ENCODE results near the gene SCRN1.

Gene SCRN1

GRCh38 chr7:29970158-29970557 lies 19.4 kb downstream of the SCRN1 start:
- H3K18ac ChIP-seq (ENCODE audit: low read length): no peak overlapping the region
- DNase-seq (ENCODE audit: low spot score): no peak
- no peak overlapping the region for H3K27ac ChIP-seq (replicated peaks; ENCODE audit: low read length)

GRCh38 chr7:29969738-29970137 lies 19.9 kb downstream of the SCRN1 start:
- Histone ChIP-seq H3K4me1 (ENCODE audit: control insufficient read depth in 2 of 2, insufficient read depth in 1 of 2, low read depth in 1 of 2, low read length in 2 of 2) (peaks cover 11 to 13% of the 10 kb centered on the region in 2 donors), H3K36me3 (replicated peaks in 1 of 2; ENCODE audit: control insufficient read depth in 2 of 2, insufficient read depth in 2 of 2, low read length in 2 of 2) (peaks cover 2 to 42% of the 10 kb centered on the region in 2 donors), H4K91ac (ENCODE audit: low read depth, low read length, poor library complexity) (no peak overlapping the region), H3K4me2 (ENCODE audit: insufficient read depth, low read length, poor library complexity, severe bottlenecking) (no peak overlapping the region), H3K27ac (replicated peaks; ENCODE audit: low read length) (no peak overlapping the region), H3K79me1 (ENCODE audit: low read depth, low read length) (no peaks in the 10 kb centered on the region), H3K4me3 (ENCODE audit: low read length in 2 of 2) (no peak overlapping the region), H2BK5ac (ENCODE audit: low read length) (no peak overlapping the region), H3K27me3 (ENCODE audit: control insufficient read depth in 3 of 3, insufficient read depth in 3 of 3, low read depth in 1 of 3, low read length in 3 of 3) (no peaks in the 10 kb centered on the region), H2AK5ac (ENCODE audit: low read depth, low read length) (no peak overlapping the region), H2AFZ (ENCODE audit: low read length) (no peak overlapping the region), H3K9me3 (replicated peaks in 1 of 2; ENCODE audit: control insufficient read depth in 2 of 2, insufficient read depth in 1 of 2, low read depth in 1 of 2, low read length in 2 of 2) (peaks cover 0 to 20% of the 10 kb centered on the region in 2 donors), H4K8ac (ENCODE audit: low read depth, low read length) (no peak overlapping the region), H3K23ac (ENCODE audit: low read depth, low read length, poor library complexity) (no peak overlapping the region), H3K4ac (ENCODE audit: low read length) (no peak overlapping the region), H3K18ac (ENCODE audit: low read length) (no peak overlapping the region), H3K14ac (ENCODE audit: low read length) (no peak overlapping the region), H2BK15ac (ENCODE audit: low read length) (no peak overlapping the region), H3K9ac (ENCODE audit: low read depth, low read length, poor library complexity) (no peak overlapping the region), H2BK12ac (ENCODE audit: low read length) (no peak overlapping the region), H2BK120ac (ENCODE audit: low read depth, low read length) (no peak overlapping the region)
- DNase-seq (ENCODE audit: low spot score): no peak
- WGBS, 2 donors (ENCODE audit: extremely low coverage in 2 of 2, insufficient read length in 2 of 2, insufficient replicate concordance in 1 of 2): no CpG with 5 or more reads among the region's 2 CpGs

More at GRCh38 chr7:29970158-29970557, 19.4 kb downstream of the SCRN1 start:
- Histone ChIP-seq H2BK12ac (ENCODE audit: low read length) (no peak overlapping the region), H2BK15ac (ENCODE audit: low read length) (no peak overlapping the region), H3K14ac (ENCODE audit: low read length) (no peak overlapping the region), H3K36me3 (replicated peaks in 1 of 2; ENCODE audit: control insufficient read depth in 2 of 2, insufficient read depth in 2 of 2, low read length in 2 of 2) (peaks cover 2 to 39% of the 10 kb centered on the region in 2 donors), H2BK5ac (ENCODE audit: low read length) (no peak overlapping the region), H3K23ac (ENCODE audit: low read depth, low read length, poor library complexity) (no peak overlapping the region), H4K91ac (ENCODE audit: low read depth, low read length, poor library complexity) (no peak overlapping the region), H3K79me1 (ENCODE audit: low read depth, low read length) (no peaks in the 10 kb centered on the region), H3K9me3 (replicated peaks in 1 of 2; ENCODE audit: control insufficient read depth in 2 of 2, insufficient read depth in 1 of 2, low read depth in 1 of 2, low read length in 2 of 2) (peaks cover 0 to 20% of the 10 kb centered on the region in 2 donors), H3K4ac (ENCODE audit: low read length) (no peak overlapping the region), H2AK5ac (ENCODE audit: low read depth, low read length) (no peak overlapping the region), H3K9ac (ENCODE audit: low read depth, low read length, poor library complexity) (no peak overlapping the region), H3K4me1 (ENCODE audit: control insufficient read depth in 2 of 2, insufficient read depth in 1 of 2, low read depth in 1 of 2, low read length in 2 of 2) (peaks cover 13 to 14% of the 10 kb centered on the region in 2 donors), H3K27me3 (ENCODE audit: control insufficient read depth in 3 of 3, insufficient read depth in 3 of 3, low read depth in 1 of 3, low read length in 3 of 3) (no peaks in the 10 kb centered on the region), H3K4me2 (ENCODE audit: insufficient read depth, low read length, poor library complexity, severe bottlenecking) (no peak overlapping the region), H3K4me3 (ENCODE audit: low read length in 2 of 2) (no peak overlapping the region), H4K8ac (ENCODE audit: low read depth, low read length) (no peak overlapping the region), H2BK120ac (ENCODE audit: low read depth, low read length) (no peak overlapping the region), H2AFZ (ENCODE audit: low read length) (no peak overlapping the region)
- no CpG with 5 or more reads among the region's 1 CpG for WGBS, 2 donors (ENCODE audit: extremely low coverage in 2 of 2, insufficient read length in 2 of 2, insufficient replicate concordance in 1 of 2)

GRCh38 chr7:29968683-29969395 lies 20.8 kb downstream of the SCRN1 start:
- Histone ChIP-seq H2BK12ac (ENCODE audit: low read length) (no peak overlapping the region), H3K79me1 (ENCODE audit: low read depth, low read length) (no peaks in the 10 kb centered on the region), H4K91ac (ENCODE audit: low read depth, low read length, poor library complexity) (no peak overlapping the region), H3K27ac (replicated peaks; ENCODE audit: low read length) (no peak overlapping the region), H3K14ac (ENCODE audit: low read length) (no peak overlapping the region), H3K4me3 (ENCODE audit: low read length in 2 of 2) (no peak overlapping the region), H3K18ac (ENCODE audit: low read length) (no peak overlapping the region), H3K4me2 (ENCODE audit: insufficient read depth, low read length, poor library complexity, severe bottlenecking) (no peak overlapping the region), H2AK5ac (ENCODE audit: low read depth, low read length) (no peak overlapping the region), H2BK15ac (ENCODE audit: low read length) (no peak overlapping the region), H3K36me3 (replicated peaks in 1 of 2; ENCODE audit: control insufficient read depth in 2 of 2, insufficient read depth in 2 of 2, low read length in 2 of 2) (peaks cover 2 to 50% of the 10 kb centered on the region in 2 donors), H3K4ac (ENCODE audit: low read length) (no peak overlapping the region), H3K9me3 (replicated peaks in 1 of 2; ENCODE audit: control insufficient read depth in 2 of 2, insufficient read depth in 1 of 2, low read depth in 1 of 2, low read length in 2 of 2) (peaks cover 0 to 20% of the 10 kb centered on the region in 2 donors), H4K8ac (ENCODE audit: low read depth, low read length) (no peak overlapping the region), H3K23ac (ENCODE audit: low read depth, low read length, poor library complexity) (no peak overlapping the region), H3K27me3 (ENCODE audit: control insufficient read depth in 3 of 3, insufficient read depth in 3 of 3, low read depth in 1 of 3, low read length in 3 of 3) (no peaks in the 10 kb centered on the region), H2AFZ (ENCODE audit: low read length) (no peak overlapping the region), H3K9ac (ENCODE audit: low read depth, low read length, poor library complexity) (no peak overlapping the region), H2BK5ac (ENCODE audit: low read length) (no peak overlapping the region), H3K4me1 (ENCODE audit: control insufficient read depth in 2 of 2, insufficient read depth in 1 of 2, low read depth in 1 of 2, low read length in 2 of 2) (peaks cover 11 to 13% of the 10 kb centered on the region in 2 donors), H2BK120ac (ENCODE audit: low read depth, low read length) (no peak overlapping the region)
- WGBS, 2 donors (ENCODE audit: extremely low coverage in 2 of 2, insufficient read length in 2 of 2, insufficient replicate concordance in 1 of 2): no CpG with 5 or more reads among the region's 12 CpGs
- DNase-seq (ENCODE audit: low spot score): no peak

GRCh38 chr7:29965030-29965429 lies 24.6 kb downstream of the SCRN1 start:
- Histone ChIP-seq H3K4me3 (ENCODE audit: low read length in 2 of 2) (no peak overlapping the region), H3K4me1 (ENCODE audit: control insufficient read depth in 2 of 2, insufficient read depth in 1 of 2, low read depth in 1 of 2, low read length in 2 of 2) (peaks cover 8 to 10% of the 10 kb centered on the region in 2 donors), H3K27ac (replicated peaks; ENCODE audit: low read length) (no peak overlapping the region), H3K9ac (ENCODE audit: low read depth, low read length, poor library complexity) (no peak overlapping the region), H3K23ac (ENCODE audit: low read depth, low read length, poor library complexity) (no peak overlapping the region), H2BK5ac (ENCODE audit: low read length) (no peak overlapping the region), H3K36me3 (replicated peaks in 1 of 2; ENCODE audit: control insufficient read depth in 2 of 2, insufficient read depth in 2 of 2, low read length in 2 of 2) (peaks cover 5 to 72% of the 10 kb centered on the region in 2 donors), H2AFZ (ENCODE audit: low read length) (no peak overlapping the region), H3K14ac (ENCODE audit: low read length) (no peak overlapping the region), H4K8ac (ENCODE audit: low read depth, low read length) (no peak overlapping the region), H2BK120ac (ENCODE audit: low read depth, low read length) (no peak overlapping the region), H3K18ac (ENCODE audit: low read length) (no peak overlapping the region), H2BK15ac (ENCODE audit: low read length) (no peak overlapping the region), H3K79me1 (ENCODE audit: low read depth, low read length) (no peaks in the 10 kb centered on the region), H3K27me3 (ENCODE audit: control insufficient read depth in 3 of 3, insufficient read depth in 3 of 3, low read depth in 1 of 3, low read length in 3 of 3) (no peaks in the 10 kb centered on the region), H4K91ac (ENCODE audit: low read depth, low read length, poor library complexity) (peak overlapping the region; percentile 30), H2BK12ac (ENCODE audit: low read length) (no peak overlapping the region), H3K9me3 (replicated peaks in 1 of 2; ENCODE audit: control insufficient read depth in 2 of 2, insufficient read depth in 1 of 2, low read depth in 1 of 2, low read length in 2 of 2) (peaks cover 2 to 29% of the 10 kb centered on the region in 2 donors), H2AK5ac (ENCODE audit: low read depth, low read length) (no peak overlapping the region), H3K4ac (ENCODE audit: low read length) (no peak overlapping the region), H3K4me2 (ENCODE audit: insufficient read depth, low read length, poor library complexity, severe bottlenecking) (no peak overlapping the region)
- no CpG with 5 or more reads among the region's 3 CpGs for WGBS, 2 donors (ENCODE audit: extremely low coverage in 2 of 2, insufficient read length in 2 of 2, insufficient replicate concordance in 1 of 2)
- no peak for DNase-seq (ENCODE audit: low spot score)

Data from neuronal stem cell (in vitro differentiated cells).